Right lobe of liver (tissue), 4 donors: ENCODE results near the gene PPM1H.

Source experiments
- CTCF ChIP-seq, 4 donors: fragments of 200-600 bp in 3 of 4; fragments of 450-650 bp in 1 of 4; IDR thresholded peaks; one replicate each; pipeline versions ENCODE4 v1.5.1 to v1.8.0; 2016 to 2022; ENCODE audit warnings: antibody characterized with exemption in 4 of 4, mild to moderate bottlenecking in 2 of 4
- POLR2A ChIP-seq: fragments of 450-650 bp; IDR thresholded peaks from one replicate; pipeline ENCODE4 v1.6.1; 2017; ENCODE audit warnings: antibody characterized with exemption, mild to moderate bottlenecking
- donor health status: DM: no; HTN: no; CAD: no.
- donor health status: DM: no; HTN: no; CAD: no.
- donor health status: DM: no; HTN: yes; CAD: no.

- no peak for TF ChIP-seq CTCF (IDR thresholded peaks at IDR 0.05)
- TF ChIP-seq POLR2A = no peak
These were observed 258.2 kb downstream of the PPM1H start for GRCh38 chr12:62676521-62677307.
